WTC11 (cell line): Measurements from ENCODE around the gene ABL1. TPM values are rescaled to one million over a fixed set of nuclear protein-coding genes. Genes with fewer than 3 reads are reported as not detected.
A peak's percentile ranks its signal among the peaks of the same experiment; 100 is the strongest.

ENCODE experiments used
- ATAC-seq: fragments of 200-7000 bp; cut with Tn5 transposase; 2 replicates; pipeline ENCODE4 v1.10.0; 2021; ENCODE audit warnings: mild to moderate bottlenecking, moderate library complexity
- CTCF ChIA-PET: fragments of 300-600 bp; sonication (Branson Sonifier 250); formaldehyde crosslinking; loops from one replicate; lab custom pipeline; 2021; ENCODE audit warnings: antibody characterized with exemption; lab: Charles Lee
- POLR2A ChIA-PET: fragments of 350-600 bp; sonication (Branson Sonifier 250); formaldehyde crosslinking; loops from one replicate; lab custom pipeline; 2021; ENCODE audit warnings: antibody characterized with exemption; lab: Charles Lee
- DNase-seq: peaks from one replicate; pipeline ENCODE4 v3.0.0; 2021; ENCODE audit warnings: low spot score
- H3K27ac Mint-ChIP-seq: 2 replicates; pipeline ENCODE4 v1.8.0; 2021; ENCODE audit warnings: mixed read lengths
- H3K27me3 Mint-ChIP-seq: 2 replicates; pipeline ENCODE4 v1.8.0; 2021; ENCODE audit warnings: low read depth, mild to moderate bottlenecking, moderate library complexity, mixed read lengths
- H3K36me3 Mint-ChIP-seq: 2 replicates; pipeline ENCODE4 v1.8.0; 2021; ENCODE audit warnings: mixed read lengths
- H3K4me1 Mint-ChIP-seq: 2 replicates; pipeline ENCODE4 v1.8.0; 2022; ENCODE audit warnings: mixed read lengths
- H3K4me3 Mint-ChIP-seq: 2 replicates; pipeline ENCODE4 v1.8.0; 2021; ENCODE audit warnings: mild to moderate bottlenecking, moderate library complexity, mixed read lengths
- H3K9me3 Mint-ChIP-seq: 2 replicates; pipeline ENCODE4 v1.8.0; 2021; ENCODE audit warnings: mixed read lengths
- AFF4 ChIP-seq: sonication (generic); formaldehyde crosslinking; IDR thresholded peaks from 2 replicates; pipeline ENCODE4 v1.8.1; 2023; ENCODE audit warnings: mild to moderate bottlenecking, missing genetic modification reagents, borderline replicate concordance
- ATF1 ChIP-seq: sonication (generic); formaldehyde crosslinking; IDR thresholded peaks from 2 replicates; pipeline ENCODE4 v1.8.1; 2023; ENCODE audit warnings: mild to moderate bottlenecking, moderate library complexity, missing genetic modification reagents
- CTCF ChIP-seq: fragments of 200-600 bp; IDR thresholded peaks from 2 replicates; pipeline ENCODE4 v1.8.0; 2022; ENCODE audit warnings: antibody characterized with exemption
- E2F5 ChIP-seq: sonication (generic); formaldehyde crosslinking; IDR thresholded peaks from 2 replicates; pipeline ENCODE4 v1.8.1; 2022; ENCODE audit warnings: mild to moderate bottlenecking, moderate library complexity, missing genetic modification reagents
- ERG ChIP-seq: fragments of 250-450 bp; sonication (Bioruptor Pico); IDR thresholded peaks from 2 replicates; pipeline ENCODE4 v1.8.0; 2021; ENCODE audit warnings: mild to moderate bottlenecking
- FOXJ3 ChIP-seq: sonication (generic); formaldehyde crosslinking; IDR thresholded peaks from 2 replicates; pipeline ENCODE4 v1.9.0; 2021; ENCODE audit warnings: missing genetic modification reagents, mild to moderate bottlenecking, borderline replicate concordance
- FOXP1 ChIP-seq: sonication (generic); formaldehyde crosslinking; IDR thresholded peaks from 2 replicates; pipeline ENCODE4 v1.8.0; 2022; ENCODE audit warnings: missing genetic modification reagents, mild to moderate bottlenecking, moderate library complexity, borderline replicate concordance
- HMGXB4 ChIP-seq: sonication (generic); formaldehyde crosslinking; IDR thresholded peaks from 2 replicates; pipeline ENCODE4 v1.8.1; 2023; ENCODE audit warnings: mild to moderate bottlenecking, moderate library complexity, missing genetic modification reagents
- IRF2 ChIP-seq: sonication (generic); formaldehyde crosslinking; IDR thresholded peaks from 2 replicates; pipeline ENCODE4 v1.8.0; 2022; ENCODE audit warnings: low read depth, missing genetic modification reagents, borderline replicate concordance
- MXD4 ChIP-seq: fragments of 250-450 bp; sonication (Bioruptor Pico); IDR thresholded peaks from 2 replicates; pipeline ENCODE4 v1.8.0; 2021; ENCODE audit warnings: mild to moderate bottlenecking, moderate library complexity, borderline replicate concordance
- NR2C2 ChIP-seq: sonication (generic); formaldehyde crosslinking; IDR thresholded peaks from 2 replicates; pipeline ENCODE4 v1.8.0; 2022; ENCODE audit warnings: mild to moderate bottlenecking, missing genetic modification reagents
- ZNF263 ChIP-seq: sonication (generic); formaldehyde crosslinking; IDR thresholded peaks from 2 replicates; pipeline ENCODE4 v1.8.1; 2022; ENCODE audit warnings: low read depth, mild to moderate bottlenecking, moderate library complexity, missing genetic modification reagents
- ZNF671 ChIP-seq: fragments of 250-450 bp; sonication (Bioruptor Pico); IDR thresholded peaks from 2 replicates; pipeline ENCODE4 v1.8.0; 2021; ENCODE audit warnings: mild to moderate bottlenecking
- ZSCAN18 ChIP-seq: fragments of 250-450 bp; sonication (Bioruptor Pico); IDR thresholded peaks from 2 replicates; pipeline ENCODE4 v2.1.2; 2022; ENCODE audit warnings: mild to moderate bottlenecking, moderate library complexity
- total RNA-seq: library from RNA; stranded (reverse); gene quantifications from 3 replicates; pipeline ENCODE4 v1.2.3, GENCODE V29; 2021

ABL1 gene
- total RNA-seq, 1 experiment from 2014 or later = 104 TPM

GRCh38 chr9:130864541-130864940, 29.5 kb downstream of the ABL1 start:
- Mint-ChIP-seq H3K9me3 (no peaks in the 10 kb centered on the region), H3K4me1 (peaks cover 15% of the 10 kb centered on the region), H3K27me3 (no peaks in the 10 kb centered on the region), H3K27ac (no peak overlapping the region; the same call in 1 of the 2 replicates), H3K4me3 (no peak overlapping the region), H3K36me3 (peaks cover 20% of the 10 kb centered on the region)
- CTCF ChIA-PET = interaction anchor here (0.9 to 6.3 kb wide), 9 partner anchors 19 to 156 kb away, joined by 3 to 83 read pairs (median 12); no protein-coding TSS in a partner anchor
- POLR2A ChIA-PET = no interaction called here
- ATAC-seq = no peak
- no peak for TF ChIP-seq FOXJ3
- TF ChIP-seq ZNF263 = no peak
- no peak for TF ChIP-seq E2F5 (CRISPR knock-in tag)
- TF ChIP-seq MXD4 (CRISPR knock-in tag) = no peak
- TF ChIP-seq CTCF = no peak
- no peak for DNase-seq

GRCh38 chr9:130865921-130866320, 30.9 kb downstream of the ABL1 start:
- peaks cover 21% of the 10 kb centered on the region for H3K36me3 Mint-ChIP-seq
- peaks cover 5% of the 10 kb centered on the region for H3K4me1 Mint-ChIP-seq
- ATAC-seq (no peak), DNase-seq (no peak)
- ChIA-PET CTCF (interaction anchor here (0.6 to 6.3 kb wide), 49 partner anchors 11 to 310 kb away, joined by 3 to 83 read pairs (median 7); partner anchors contain the start of genes ABL1, EXOSC2 and FIBCD1), POLR2A (interaction anchor here (0.8 to 1.4 kb wide), 3 partner anchors 15 to 176 kb away, joined by 3 to 7 read pairs (median 4); no protein-coding TSS in a partner anchor)
- no peak overlapping the region for H3K27ac Mint-ChIP-seq
- TF ChIP-seq IRF2 = no peak
- no peak for TF ChIP-seq FOXP1 (CRISPR knock-in tag)
- TF ChIP-seq NR2C2 (CRISPR knock-in tag) = no peak
- no peak for TF ChIP-seq ZNF671 (CRISPR knock-in tag)
- TF ChIP-seq E2F5 (CRISPR knock-in tag) = no peak
- no peak for TF ChIP-seq AFF4
- no peak for TF ChIP-seq ZNF263
- TF ChIP-seq ZSCAN18 (CRISPR knock-in tag) = no peak
- no peaks in the 10 kb centered on the region for H3K27me3 Mint-ChIP-seq
- no peaks in the 10 kb centered on the region for H3K9me3 Mint-ChIP-seq
- H3K4me3 Mint-ChIP-seq = no peak overlapping the region

GRCh38 chr9:130866474-130866965, 31.5 kb downstream of the ABL1 start:
- Mint-ChIP-seq H3K36me3 (peaks cover 27% of the 10 kb centered on the region), H3K4me1 (peaks cover 5% of the 10 kb centered on the region), H3K4me3 (no peak overlapping the region), H3K27ac (peak overlapping the region; percentile 77; the same call in 1 of the 2 replicates), H3K27me3 (no peaks in the 10 kb centered on the region), H3K9me3 (no peaks in the 10 kb centered on the region)
- peak; percentile 95 for ATAC-seq
- CTCF ChIA-PET = interaction anchor here (0.5 to 6.3 kb wide), 76 partner anchors 9 to 1244 kb away, joined by 3 to 83 read pairs (median 5); partner anchors contain the start of genes ABL1, EXOSC2 and FIBCD1
- POLR2A ChIA-PET = interaction anchor here (0.6 to 1.4 kb wide), 5 partner anchors 14 to 177 kb away, joined by 3 to 7 read pairs (median 4); no protein-coding TSS in a partner anchor
- DNase-seq = peak; percentile 91
- TF ChIP-seq ERG (no peak), ATF1 (CRISPR knock-in tag) (no peak), CTCF (peak; percentile 85), HMGXB4 (peak; percentile 62; the same call in 1 of the 2 replicates)
